HG03565 (cell line): Measurements from ENCODE around the gene ATP5F1B.

Experiments
- ATAC-seq: cut with Tn5 transposase; IDR thresholded peaks from one replicate; pipeline ENCODE4 v1.9.1; 2021; ENCODE audit warnings: mild to moderate bottlenecking, moderate library complexity; ENCODE audit not compliant: unreplicated experiment

ATP5F1B gene

GRCh38 chr12:56626701-56627100 is 19.1 kb downstream of the ATP5F1B start:
- no peak for ATAC-seq

GRCh38 chr12:56622535-56622934 is 23.2 kb downstream of the ATP5F1B start:
- ATAC-seq = no peak

DNA sequence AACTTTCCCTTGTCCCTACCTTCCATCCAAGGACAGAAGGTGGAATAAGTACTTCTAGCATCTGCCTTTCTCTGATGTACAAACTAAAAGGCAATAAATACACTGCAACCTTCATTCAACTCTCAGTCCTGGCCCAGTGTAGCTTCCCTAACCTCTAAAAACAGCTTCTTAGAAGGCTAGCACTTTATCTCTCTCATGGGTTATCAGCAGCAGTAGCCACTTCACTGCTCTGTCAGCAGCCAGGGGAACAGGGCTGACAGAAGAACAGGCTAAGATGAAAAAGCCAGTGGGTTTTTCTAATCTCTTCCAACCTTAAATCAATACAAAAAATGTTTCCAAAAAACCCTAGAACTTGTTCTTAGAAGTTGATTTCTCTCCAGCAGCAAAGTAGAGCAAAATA is 28.9 kb downstream of the ATP5F1B start:
- ATAC-seq = no peak

- ATAC-seq = no peak
Observed at GRCh38 chr12:56616244-56616643, 29.5 kb downstream of the ATP5F1B start.

- no peak for ATAC-seq
Observed at GRCh38 chr12:56614627-56615026, 31.2 kb downstream of the ATP5F1B start.

DNA sequence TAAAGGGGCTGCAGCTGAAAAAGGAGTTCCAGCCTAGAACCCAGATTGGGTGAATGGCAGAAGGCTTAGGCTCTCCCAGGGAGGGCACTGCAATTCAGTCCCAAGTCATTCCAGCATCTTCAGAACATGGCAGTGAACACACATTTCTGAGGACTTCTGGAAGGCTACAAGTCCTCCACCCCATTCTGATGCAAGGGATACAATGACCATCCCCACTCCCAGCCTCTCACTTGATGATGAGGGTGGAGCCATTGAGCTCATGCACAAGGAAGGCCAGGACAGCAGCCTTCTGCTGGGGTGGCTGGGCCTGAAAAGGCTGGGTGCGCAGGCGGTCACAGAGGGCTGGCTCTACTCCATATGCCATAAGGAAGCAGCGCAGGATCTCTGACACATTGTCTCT is 41.4 kb downstream of the ATP5F1B start:
- no peak for ATAC-seq

GRCh38 chr12:56602239-56602638 is 43.5 kb downstream of the ATP5F1B start:
- no peak for ATAC-seq

- ATAC-seq = no peak
Observed at GRCh38 chr12:56601503-56601902, 44.3 kb downstream of the ATP5F1B start.

- ATAC-seq = no peak
Observed at GRCh38 chr12:56600753-56601152, 45.0 kb downstream of the ATP5F1B start.

GRCh38 chr12:56599797-56600196 is 46.0 kb downstream of the ATP5F1B start:
- no peak for ATAC-seq

DNA sequence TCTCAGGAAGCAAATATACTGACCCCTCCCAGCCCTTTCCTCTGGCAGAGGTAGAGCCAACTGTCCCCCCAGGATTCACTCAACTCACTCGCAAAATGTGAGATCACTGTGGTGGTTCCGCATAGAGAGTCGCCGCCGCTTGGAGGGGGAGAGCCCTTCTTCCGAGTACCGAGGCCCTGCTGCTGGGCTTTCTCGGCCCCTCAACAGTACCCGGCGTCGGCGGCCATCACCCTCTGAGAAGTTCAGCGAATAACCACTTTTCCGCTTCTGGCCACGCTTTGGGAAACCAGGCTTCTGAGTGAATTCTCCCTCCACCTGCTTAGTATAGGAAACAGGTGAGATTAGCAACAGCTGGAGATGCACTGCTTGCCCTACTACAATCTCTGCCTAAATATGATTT is 46.7 kb downstream of the ATP5F1B start:
- ATAC-seq = no peak

DNA sequence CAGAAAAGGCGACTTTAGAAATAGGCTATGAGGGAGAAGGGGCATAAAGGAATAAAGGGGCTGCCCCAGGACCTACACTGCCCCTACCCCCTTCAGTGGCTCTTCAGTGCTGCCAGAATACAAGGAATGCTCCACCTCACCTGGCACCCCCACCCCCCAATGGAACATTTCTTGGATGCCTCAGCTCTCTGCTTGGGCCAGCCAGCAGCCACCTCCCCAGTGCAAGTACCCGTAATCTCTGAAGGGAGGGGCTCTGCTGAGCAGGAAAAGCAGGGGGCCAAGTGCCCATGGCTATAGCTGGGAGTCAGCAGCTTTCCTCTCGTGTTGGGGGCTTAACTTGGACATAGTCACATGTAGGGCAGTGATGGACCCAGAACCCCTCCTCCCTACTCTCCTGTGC is 49.0 kb downstream of the ATP5F1B start:
- ATAC-seq = no peak

DNA sequence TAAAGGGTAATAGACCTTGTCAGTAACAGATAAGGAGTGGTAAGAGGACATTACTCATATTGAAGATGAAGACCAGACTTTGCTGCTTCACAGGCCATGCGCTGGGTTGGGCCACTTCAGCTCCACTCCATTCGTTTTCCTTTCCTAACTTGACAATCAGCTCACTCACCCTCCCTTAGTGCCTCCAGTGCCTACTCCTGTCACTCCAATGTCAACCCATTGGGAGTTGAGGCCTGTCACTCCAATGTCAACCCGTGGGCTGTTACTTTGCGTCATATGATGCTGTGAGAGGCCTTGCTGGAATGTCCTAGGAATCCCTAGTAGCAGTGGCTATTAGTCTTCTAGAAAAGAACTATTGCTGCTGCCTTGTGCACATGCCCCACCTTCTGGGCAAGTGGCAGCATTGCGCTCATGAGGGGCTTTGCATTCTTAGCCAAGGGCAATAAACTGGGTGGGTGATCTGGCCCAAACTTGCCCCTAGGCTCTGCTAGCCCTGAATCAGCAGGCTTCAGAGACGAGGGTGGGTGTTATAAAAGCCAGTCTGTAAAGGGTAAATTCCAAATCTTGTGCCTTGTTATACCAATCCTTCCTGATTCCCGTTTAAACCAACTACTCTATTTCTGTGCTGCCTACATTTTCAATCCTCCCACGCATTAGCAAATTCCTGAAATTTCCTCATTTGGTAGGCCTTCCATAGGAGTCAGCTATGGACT is 51.7 kb downstream of the ATP5F1B start:
- no peak for ATAC-seq

GRCh38 chr12:56591961-56592360 is 53.8 kb downstream of the ATP5F1B start:
- ATAC-seq = no peak

- no peak for ATAC-seq
Observed at GRCh38 chr12:56591126-56591525, 54.7 kb downstream of the ATP5F1B start.

- no peak for ATAC-seq
Observed at GRCh38 chr12:56590237-56590830, 55.5 kb downstream of the ATP5F1B start.

DNA sequence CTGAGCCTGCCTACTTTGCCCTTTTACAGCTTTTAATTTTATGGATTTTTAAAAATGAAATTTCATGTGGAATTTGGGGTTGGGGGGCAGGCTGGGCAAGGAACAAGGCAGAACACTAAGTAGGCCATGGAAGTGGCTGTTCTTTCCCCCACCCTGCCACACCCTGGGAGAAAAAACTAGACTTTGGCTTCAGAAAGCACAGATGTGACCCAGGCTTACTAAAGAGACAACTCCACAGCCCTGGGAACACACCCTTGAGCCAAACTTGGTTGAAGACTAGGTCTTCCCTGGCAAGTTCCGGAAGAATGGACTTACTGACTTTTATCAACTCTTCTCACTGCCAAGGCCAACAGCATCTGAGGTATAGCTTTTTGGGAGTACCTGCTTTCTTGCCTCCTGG is 56.0 kb downstream of the ATP5F1B start:
- no peak for ATAC-seq
